EL (cell line): ENCODE data around the gene PAX8.

Source experiments
- DNase-seq: peaks from one replicate; pipeline ENCODE4 v3.0.0-alpha.2; 2016

Gene PAX8

DNA sequence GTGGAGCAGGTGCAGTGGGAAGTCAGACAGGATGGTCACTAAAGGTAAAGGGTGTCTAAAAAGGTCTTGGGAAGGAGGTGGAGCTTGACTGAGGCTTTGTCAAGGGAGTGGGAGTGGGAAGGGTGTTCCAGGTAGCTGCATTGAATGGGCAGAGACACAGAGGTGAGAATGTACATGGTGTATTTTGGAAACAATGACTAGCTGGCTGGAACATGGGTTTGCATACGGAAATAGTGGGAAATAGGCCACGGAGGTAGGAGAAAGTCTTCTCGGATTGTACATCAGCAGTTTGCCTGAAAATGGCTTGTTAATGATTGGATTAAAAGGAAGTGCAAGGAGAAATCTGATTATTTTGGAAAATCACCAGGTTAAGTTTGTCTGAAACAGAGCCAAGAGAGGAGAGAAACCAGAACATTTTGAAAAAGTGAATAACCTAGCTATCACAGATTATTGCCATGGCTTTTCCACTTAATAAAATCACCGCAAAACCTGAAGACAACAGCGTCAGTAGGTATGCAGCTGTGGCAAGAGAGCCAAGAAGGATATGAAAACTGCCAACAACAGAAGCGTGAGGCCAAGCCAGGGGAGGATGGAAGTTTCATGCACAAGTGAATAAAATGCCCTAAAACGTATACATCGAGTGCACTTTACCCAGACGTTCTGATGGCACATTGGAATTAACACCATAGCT, 13.9 kb downstream of the PAX8 start:
- no peak for DNase-seq

DNA sequence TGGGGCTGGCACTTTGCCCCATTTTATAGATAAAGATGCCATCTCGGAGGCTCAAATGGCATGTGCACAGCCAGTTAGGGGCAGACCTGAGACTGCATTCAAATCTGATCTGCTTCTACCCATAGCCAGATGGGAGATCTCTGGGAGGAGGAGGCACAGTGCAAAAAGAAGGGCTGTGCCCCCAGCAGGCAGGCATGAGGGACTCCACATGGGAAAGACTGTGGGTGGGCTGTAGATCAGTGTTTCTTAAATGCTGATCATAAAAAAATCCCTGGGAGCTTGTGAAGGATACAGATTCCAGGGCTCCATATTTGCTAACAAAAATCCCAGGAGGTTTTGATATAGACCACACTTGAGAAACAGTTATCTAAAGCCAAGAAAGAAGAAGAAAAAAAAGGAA, 15.2 kb downstream of the PAX8 start:
- no peak for DNase-seq

DNA sequence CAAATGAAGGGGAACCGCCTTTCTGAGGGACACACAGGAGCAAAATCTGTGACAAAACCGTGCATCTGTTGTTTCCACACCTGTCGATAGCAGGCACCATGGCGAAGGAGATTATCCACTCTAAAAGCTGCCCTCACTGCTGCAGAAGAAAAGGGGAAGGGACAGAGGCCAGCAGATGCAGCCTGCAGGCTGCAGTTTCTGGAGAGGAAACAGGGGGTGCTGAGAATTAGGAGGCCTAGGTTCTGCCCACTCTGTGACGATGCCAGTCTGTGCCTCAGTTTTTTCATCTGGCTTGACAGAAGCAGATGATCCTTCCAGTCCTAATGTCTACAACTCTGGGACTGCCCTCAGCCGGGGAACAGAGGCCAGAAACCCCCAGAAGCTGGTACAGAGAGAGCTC, 17.7 kb downstream of the PAX8 start:
- DNase-seq, result no peak

DNA sequence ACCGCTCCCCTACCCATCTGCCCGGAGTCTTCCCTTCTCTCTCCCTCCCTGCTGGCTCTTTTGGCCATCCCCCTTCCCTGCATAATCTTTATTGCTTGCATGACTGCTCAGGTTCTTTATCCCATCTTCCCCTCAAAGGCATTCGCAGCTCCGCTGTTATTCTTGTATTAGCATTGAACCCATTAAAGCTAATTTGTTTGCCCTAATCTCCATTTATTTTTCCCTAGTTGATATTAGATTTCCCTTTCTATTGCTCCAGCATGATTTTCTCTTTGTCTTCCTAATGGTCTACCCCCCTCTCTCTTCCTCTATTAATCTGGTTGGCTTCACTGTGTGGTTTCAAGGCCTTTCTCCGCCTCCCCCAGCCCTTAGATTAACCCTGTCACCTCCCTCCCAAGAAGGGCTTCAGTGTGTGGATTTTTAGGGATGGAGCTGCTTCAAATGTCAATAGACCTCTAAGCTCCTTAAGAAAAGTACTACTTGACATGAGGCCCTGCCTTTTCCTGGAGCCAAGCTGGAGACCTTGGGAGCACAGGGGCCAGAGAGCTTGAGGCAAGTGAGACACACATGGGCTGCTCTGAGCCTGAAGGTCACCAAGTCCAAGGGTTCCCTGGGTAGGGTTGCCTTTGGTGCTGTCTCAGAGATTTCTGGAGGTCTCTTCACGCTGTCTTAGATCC, 20.1 kb downstream of the PAX8 start:
- DNase-seq, result no peak

DNA sequence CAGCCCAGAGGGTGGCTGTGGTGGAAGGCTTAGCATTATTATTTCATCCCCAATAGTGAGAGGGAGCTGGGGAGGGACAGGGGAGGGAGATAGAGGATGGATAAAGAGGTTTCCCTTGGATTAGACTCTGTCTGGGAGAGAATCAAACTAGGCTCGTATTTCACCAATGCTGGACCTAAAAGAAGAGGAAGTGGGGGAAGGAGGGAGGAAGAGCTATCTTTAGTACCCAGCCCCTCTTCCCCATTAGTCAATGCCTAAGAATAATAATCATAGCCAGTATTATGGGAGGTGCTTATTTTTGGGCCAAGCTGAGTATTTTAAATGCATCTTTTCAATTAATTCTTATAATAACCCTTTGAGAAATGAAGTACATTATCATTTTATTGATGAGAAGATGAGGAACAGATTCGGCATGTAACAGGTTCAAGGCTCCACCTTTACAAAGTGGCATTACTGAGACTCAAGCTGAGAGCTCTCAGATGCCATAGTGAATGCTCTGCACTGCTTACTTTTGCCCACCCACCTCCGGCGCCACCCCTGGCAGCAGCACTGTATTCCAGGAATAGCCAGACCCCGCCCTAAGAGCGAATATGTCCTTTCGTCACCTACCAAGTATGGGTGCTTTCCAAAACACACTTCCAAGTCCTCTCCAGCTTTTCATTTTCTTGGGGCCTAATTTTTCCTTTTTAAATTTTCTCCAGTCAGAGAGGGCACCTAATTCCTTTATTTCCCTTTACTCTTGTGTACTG, 21.0 kb downstream of the PAX8 start:
- DNase-seq, result no peak

DNA sequence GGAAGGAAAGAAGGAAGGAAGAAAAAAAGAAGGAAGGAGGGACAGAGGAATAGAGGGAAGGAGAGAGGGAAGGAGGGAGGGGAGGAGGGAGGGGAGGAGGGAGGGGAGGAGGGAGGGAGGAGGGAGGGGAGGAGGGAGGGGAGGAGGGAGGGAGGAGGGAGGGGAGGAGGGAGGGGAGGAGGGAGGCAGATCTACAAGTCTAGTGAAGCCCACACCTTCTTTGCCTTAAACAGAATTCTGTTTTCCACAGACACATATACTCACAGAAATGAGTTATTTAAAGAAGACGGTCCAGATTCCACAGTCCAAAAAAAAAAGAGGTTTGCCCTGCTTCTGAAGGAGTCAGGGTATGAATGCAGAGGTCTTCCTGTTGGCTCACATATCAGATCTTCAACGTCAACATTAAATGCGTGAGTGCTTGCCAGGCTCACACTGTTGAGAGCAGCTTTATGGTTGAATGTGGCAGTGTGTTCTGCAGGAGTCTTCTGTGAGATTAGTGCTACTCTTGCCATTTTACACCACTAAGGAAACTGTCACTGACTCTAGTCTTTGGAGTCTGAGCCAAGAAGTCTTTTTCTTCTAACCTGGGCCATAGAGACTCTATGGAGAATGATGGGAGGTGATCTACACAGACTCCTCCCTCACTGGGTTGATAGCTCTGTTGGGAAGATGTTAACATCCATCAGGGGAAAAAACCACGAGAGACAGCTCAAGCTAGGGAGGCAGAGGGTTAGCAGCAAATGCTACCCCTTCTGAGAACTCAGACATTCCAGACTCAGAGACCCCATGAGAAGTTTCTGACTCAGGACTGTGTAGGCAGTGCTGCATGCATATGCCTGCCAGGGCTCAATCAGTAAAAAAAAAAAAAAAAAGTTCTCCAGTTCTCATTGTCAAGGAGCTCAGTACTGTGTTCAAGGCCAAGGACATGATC, 23.3 kb downstream of the PAX8 start:
- no peak for DNase-seq

DNA sequence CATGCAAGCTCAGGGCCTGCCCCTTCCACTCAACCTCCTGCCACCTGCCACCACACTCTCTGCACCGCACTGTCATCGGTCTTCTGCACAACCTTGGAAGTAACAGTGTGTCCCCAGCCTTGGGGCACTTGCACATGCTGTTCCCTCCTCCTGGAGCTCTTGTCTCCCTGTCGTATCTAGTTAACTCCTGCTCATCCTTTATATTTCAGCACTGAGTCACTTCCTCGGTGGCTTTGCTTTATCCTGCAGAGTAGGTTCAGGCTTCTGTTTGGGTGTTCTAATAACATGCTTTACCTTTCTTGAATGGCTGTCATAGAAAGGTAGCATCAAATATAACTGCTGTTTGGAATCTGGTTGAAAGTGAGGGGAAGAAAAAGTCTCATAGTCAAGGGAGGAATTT, 25.3 kb downstream of the PAX8 start:
- DNase-seq, result no peak

DNA sequence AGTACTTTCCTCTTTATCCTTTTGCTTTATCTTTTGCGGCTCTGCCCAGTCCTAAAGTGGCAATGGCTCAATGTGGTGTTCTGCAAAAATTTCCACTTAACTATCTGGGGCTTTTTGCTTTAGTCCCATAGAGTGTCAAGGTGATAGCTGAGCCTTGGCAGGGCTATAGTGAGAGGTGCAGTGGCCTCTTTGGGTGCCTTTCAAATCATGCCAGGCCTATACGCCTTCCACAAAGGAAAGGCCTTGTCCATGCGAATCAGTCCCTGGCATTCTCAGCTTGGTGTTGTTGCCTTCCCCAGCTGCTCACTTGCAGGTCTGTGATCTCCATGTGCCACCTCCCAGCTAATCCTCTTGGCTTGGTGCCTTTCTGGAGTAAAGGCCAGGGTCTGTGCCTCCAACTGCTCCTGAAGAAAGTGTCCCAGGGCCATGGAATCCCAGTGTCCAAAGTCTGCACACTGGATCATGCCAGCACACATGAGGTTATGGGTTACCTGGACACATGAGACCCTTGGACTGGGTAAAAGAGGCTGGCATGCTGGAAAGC, 26.6 kb downstream of the PAX8 start:
- DNase-seq, result no peak

DNA sequence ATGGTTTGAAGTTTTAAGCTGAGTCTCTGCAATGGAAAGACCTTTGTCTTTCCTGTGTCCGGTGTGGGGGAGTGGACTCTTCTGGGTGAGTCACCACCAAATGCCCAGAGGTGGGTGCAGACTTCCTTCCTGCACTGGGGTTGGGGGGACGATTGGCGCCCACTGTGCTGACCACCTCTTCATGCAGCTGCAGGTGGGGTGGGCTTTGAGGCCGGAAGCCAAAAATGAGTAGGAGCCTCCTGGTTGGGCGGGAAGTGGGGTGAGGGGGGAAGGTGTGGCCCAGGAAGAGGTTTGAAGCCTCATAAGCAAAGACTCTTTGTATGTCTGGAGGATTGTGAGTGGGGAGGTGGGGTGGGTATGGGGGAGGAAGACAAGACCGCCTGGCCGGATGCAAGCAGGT, 27.6 kb downstream of the PAX8 start:
- no peak for DNase-seq

DNA sequence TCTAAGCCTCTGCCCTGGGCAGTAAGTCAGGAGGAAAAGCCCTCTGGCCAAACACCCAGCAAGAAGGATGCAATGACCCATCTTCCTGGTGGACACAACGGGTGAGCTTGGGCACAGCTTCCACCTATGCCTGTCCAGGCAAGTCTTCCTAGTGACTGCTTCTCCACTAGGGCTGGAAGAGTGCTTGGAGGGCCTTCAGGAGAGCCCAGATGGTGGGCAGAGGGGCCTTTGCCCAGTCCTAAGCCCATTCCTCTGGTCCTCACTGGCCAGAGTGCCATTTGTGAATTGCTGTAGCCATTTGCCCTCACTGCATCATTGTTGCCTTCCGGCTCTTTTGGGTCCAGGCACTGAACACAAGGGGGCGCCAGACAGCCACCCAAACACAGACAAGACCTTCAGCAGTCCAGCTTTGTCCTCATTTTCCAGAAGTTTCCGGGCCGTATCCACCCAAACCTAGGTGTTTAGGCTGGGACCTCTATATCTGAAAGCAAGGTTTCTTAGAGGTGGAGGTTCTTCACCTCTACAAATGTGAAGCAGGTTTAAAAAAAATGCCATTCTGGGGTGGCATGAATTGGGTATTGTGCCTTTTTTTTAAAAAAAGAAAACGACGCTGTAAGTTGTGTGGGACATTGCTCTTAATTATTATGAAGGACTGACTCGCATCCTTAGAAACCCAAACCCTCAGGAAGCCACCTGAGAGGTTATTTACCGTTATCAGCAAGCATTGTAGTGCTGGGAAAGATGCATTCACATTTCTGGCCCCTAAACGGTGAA, 29.5 kb downstream of the PAX8 start:
- DNase-seq, result peak; percentile 77

DNA sequence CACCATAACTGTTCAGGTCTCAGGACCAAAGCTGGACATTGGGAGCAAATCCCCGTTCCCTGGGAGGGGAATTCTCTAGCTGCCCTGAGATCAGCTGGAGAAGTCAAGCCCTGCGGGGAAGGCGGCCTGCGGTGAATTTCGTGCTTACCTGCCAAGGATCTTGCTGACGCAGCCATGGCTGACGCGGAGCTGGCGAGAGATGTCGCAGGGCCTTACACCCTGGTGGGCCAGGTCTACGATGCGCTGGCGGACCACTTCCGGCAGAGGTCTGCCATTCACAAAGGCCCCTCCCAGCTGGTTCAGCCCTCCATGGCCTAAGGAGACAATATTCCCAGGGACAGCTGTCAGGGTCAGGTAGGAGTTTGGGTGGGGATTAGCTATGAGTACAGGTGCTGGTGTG, 32.1 kb downstream of the PAX8 start:
- DNase-seq, result no peak

DNA sequence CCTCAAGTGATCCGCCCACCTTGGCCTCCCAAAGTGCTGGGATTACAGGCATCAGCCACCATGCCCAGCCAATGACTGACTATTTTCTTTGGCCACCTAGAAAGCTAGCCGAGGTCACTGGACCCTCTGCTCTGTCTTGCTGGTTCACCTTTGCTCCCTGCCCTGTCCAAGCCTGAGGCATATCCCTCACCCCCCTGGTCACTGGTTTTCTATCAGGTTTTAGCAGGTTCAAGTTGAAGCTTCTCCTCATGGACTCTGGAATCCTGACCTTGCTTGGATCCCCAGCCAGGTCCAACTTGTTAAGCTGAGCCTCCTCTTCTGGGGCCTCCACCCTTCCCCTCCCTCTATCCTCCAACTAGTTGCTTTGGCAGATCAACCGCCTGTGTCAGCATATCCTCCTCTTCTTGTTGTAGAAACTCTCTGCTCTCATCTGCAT, 33.4 kb downstream of the PAX8 start:
- DNase-seq, result no peak

DNA sequence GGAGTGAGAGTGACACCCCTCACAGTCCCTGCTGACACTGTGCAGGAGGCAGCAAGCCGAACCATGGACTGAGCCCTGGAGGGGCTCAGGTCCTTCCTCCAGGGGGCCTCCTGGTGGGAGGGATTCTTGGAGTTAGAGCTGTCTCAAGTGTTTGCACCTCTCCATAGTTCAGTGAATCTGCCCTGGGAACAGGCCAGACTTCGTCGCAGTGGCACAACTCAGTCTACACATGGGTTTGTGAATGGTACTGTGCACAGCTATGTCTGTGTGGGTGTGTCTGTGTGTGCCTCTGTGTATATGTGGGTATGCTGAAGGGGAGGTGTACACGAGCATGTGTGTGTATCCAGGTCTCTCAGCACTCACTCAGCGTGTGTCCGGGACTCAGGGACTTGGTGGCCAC, 36.4 kb downstream of the PAX8 start:
- no peak for DNase-seq

DNA sequence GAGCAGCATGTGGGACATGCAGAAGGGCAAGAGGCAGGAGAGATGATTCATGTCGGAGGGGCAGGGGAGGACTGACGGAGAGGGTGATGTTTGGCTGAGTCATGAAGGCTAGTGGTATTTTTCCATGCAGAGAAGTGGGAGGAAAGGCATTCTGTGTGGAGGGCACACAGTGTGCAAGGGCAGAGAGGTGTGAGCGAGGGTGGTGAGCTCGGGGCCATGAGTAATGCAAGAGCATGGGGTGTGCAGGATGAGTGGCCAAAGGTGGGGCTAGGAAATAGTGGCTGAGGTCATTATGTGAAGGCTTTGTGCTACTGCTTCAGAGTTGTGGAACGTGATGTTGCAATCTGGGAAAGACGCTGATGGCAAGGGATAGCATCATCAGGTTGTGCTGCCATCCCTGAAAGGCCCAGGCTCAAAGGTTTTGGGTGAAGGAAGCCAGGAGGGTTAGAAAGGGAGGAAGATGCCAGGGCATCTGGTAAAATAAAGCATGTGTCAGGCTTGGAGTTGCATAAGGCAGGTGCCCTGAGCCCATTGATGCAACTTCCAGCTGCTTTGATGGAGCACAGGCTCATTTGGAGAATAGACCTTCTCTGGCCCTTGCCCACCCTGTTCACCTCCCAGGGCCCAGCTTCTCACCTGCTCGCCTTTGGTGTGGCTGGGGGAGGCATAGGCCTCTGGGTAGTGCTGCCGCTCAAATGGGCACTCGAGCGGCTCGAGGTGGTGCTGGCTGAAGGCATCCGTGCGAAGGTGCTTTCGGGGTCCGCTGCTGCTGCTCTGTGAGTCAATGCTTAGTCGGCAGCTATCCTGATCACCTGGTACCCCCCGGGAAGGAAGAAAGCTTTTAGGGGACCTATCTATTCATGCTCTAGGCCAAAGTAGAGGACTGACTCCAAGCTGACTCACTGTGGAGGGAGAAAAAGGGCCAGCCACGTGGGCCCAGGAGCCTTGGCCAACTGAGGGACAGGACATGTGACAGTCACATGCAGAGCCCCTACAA, 37.5 kb downstream of the PAX8 start:
- peak; percentile 100 for DNase-seq

DNA sequence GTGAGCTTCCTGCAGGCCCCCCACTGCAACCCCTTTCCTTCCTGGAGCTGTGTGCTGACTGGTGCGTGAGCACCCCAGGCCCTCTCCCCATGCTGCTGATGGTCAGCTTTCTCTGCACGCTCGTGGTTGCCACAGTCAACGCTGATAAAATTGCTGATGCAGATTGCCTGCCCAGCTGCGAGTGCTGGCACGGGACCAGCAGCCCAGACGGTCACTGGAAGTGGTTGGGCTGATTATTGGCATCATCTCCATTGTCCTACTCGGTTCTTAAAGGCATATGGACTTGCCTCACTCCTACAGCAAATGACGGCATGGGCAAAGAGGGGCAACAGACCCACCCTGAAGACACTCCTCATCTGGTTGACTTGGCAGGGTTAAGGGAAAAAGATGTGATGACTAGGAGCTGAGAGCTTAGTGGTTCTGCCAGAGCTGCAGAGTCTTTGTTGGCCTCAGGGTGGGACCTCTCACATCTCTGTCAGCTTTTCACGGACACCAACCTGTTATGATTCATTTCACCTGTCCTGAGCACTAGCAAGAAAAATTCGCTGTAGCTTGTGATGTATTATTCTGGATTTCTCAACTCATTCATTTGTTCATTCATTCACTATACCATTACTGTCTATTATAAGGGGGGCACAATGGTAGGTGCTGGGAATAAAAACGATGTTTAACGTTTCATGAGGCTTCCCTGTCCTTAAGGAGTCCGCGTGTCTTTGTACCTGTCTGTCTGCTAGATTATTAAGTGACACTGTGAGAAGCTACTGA, 38.4 kb downstream of the PAX8 start:
- peak; percentile 88 for DNase-seq

DNA sequence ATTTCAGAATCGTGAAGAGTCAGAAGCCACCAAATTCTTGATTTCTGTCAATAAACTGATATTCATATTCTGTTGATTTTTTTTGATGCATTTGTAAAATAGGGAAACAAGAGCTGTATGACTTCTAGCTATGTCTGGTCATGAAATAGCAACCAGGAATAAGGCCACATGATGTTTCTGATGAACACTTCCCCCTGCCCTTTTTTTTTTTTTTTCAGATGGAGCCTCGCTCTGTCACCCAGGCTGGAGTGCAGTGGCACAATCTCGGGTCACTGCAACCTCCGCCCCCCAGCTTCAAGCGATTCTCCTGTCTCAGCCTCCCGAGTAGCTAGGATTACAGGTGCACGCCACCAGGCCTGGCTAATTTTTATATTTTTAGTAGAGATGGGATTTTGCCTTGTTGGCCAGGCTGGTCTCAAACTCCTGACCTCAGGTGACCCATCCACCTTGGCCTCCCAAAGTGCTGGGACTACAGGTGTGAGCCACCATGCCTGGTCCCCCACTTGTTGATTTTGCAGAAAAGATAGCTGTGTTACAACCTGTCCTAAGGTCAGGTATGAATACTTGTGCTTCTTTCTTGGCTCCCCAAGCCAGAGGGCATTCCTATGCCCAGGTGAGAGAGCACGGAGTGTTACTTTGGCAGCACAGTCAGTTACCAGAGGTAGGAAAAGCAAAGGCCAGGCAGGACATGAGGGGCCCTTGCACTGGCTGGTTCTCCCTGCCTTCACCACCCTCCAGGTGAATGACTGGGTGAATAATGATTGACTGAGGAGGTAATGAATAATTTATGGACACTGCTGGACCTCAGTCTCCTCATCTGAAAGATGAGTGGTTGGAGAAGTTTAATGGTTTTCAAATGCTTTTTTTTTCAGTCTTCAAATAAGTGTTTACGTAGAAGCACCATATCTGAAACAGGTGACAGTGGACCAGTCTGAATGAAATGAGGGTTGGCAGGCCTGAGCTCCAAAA, 39.6 kb downstream of the PAX8 start:
- DNase-seq, result no peak

DNA sequence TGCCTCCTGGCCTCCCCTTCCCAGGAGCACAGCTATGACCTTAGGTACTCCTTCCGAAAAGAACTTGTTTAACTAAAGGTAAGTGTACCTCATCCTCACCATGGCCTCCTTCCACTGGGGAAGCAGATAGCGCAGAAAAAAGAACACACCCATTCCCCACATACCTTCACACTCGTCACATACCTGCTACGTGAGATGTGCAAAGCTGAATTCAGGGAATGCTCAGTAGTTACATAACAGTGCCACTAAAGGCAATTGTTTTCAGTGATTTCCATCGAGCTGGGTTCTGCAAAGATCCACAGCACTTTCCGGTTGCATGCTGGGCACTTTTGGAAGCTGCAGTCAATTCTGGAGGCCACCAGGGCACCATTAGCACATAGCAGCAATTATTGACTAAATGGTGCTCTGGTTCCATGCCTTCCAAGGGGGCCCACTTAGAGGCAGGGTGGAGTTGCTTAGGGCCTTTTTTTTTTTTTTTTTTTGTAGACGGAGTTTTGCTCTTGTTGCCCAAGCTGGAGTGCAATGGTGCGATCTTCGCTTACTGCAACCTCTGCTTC, 41.0 kb downstream of the PAX8 start:
- no peak for DNase-seq
